GM21447 (cell line): ENCODE results near the gene HCN1.
"Not testable (repeated sequence)": the region's sequence is repeated elsewhere in the genome, so short reads cannot be mapped to it uniquely, and the experiment has no call there.

Source experiments
- ATAC-seq: cut with Tn5 transposase; IDR thresholded peaks from one replicate; pipeline ENCODE4 v1.9.1; 2021; ENCODE audit not compliant: unreplicated experiment

The HCN1 gene

DNA sequence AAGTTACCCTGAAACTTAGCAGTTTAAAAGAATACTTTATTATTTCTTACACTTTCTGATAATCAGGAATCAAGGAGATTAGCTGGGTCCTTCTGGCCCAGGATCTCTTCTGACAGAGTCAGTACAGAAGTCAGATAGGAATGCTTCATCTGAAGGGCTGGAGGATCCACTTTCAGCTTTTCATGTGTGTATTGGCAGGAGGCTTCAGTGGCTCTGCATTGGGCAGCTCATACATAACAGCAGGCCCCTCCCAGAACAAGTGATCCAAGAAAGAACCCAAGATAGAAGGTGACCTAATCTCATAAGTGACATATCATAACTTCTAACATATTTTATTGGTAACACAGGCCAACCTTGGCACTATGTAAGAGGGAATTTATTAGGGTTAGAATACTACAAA, 258.4 kb downstream of the HCN1 start:
- no peak for ATAC-seq

DNA sequence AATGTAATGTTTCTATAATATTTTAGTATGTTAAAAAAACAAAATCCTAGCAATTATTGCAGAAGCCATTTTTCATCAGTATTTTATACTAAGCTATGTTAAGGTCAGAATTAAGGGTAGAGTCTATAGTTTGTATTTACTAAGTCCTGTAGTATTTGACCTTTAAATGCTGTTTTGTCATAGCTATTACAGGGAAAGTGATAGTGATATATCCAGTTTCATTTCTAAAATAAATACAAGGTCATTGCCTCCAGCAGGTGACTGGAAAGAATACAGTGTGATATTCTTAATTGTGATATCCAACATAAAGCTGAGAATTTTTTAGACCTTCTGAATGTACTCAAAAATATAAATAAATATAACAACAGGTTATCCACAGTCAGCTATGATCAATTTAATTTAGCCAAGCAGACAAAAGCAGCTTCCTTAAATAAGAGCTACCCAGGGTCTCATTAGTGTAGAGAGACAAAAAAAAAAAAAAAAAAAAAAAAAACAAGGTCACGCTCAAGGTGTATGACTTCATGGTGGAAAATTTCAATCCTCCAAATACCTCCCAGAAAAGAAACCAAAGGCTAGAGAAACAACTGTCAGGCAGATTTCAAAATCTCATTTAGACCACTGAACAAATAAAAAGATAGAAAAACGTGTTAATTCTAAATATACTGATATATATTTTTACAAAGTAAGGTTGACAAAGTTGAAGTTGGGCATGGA, 278.7 kb downstream of the HCN1 start:
- no peak for ATAC-seq

DNA sequence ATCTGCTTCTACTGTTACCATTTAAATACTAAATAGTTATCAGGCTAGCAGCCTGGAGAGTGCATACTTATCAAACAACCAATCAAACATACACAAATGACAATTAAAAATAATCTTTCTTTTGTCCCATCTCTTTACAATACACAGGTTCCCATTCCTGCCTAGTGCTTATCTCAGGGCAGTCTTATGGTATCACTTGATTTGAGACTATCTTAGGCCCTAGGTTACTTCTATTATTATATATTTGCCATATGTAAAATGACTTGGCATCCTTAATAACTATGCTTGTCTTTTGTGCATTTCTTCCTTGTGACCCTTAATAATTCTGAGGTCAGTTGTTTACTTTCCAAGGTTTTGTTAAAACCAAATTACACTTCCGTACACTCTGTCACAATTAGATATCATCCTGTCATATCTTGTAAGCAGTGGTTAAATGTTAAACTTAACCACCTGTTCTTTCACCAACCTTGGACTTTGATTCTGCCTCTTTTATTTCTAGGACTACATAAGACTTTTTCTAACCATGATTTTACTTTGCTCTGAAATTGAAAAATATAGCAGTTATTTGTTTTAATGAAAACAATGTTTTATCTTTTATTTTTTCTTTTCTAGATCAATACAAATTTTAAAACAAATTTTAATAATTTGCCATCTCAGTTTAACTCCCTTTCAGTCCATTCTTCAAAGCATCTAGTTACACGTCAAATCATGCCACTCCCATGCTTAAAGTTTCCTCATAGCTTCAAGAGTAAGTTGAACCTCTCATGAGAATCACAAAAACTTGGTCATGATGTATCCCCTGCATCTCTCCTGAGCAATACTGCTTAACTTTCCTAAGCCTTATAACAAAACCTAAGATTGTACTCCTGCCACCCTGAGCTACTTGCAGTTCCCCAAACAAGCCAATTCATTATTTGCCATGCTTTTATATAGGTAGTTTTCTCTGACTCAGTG, 281.3 kb downstream of the HCN1 start:
- ATAC-seq: no peak

DNA sequence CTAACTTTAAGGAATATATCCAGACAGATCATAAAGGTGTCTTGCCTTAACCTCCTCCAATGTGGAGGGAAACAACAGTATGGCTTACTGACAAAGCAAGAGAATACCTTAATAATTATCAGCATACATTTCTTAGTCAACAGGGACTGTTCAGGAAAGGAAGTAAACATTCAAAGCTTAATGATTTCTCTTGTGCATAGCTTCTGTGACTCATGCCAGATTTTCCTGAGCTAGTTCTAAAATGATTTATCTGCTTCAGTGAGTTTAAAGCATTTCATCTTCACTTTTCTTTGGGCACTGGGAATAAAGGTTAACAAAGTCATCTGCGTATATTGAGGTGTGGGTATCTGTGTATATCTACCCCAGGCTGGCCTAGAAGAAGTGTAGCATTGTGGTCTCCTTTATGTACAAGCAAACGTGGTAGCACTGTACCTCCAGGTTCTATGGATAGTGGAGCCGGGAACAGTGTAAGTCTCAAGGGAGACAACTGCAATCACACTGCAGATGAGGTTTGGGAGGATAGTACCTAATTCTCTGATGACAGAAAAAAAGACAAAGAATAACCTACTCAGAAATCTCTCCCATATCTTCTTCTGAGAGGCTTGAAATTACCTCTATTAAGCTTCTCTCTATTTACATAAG, 284.1 kb downstream of the HCN1 start:
- ATAC-seq: no peak

DNA sequence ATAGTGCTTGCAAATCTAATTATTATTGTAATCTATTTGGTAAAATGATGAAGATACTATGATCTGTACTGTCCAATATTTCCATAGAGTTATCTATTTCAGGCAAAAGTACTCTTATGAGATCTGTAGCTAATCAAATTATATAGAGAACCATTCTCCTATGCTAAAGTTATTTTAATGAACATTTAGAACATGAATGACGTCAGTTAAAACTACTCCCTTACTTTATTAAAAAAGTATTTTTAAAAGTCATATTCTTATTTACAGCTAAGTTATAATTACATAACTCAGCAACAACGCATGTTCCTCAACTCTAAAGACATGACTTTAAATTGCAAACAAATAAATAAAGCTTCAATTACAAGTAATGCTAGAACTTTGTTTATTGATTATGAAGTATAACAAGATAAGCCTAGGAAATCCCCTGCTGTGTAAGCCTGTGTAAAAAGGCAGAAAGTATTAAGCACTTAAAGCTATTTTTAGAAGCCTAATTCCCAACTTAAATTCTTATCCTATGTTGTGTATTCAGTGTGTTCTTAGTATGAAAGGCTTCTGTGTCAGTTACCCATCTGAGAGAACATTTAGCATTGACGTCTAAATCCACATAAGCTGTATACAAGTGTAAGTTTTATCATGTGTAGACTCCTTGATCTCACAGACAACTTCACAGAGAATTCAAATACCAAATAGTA, 285.7 kb downstream of the HCN1 start:
- no peak for ATAC-seq

DNA sequence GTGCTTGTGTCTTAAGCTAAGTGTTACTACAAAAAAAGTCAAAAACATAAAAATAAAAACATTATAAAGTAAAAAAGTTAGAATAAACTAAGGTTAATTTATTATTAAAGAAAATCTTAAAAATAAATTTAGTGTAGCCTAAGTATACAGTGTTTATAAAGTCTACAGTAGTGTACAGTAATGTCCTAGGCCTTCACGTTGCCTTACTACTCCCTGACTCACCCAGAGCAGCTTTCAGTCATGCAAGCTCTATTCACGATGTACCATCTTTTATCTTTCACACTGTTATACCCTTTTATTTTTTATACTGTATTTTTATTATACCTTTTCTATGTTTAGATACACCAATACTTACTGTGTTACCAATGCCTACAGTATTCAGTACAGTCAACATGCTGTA, 288.1 kb downstream of the HCN1 start:
- ATAC-seq: no peak

DNA sequence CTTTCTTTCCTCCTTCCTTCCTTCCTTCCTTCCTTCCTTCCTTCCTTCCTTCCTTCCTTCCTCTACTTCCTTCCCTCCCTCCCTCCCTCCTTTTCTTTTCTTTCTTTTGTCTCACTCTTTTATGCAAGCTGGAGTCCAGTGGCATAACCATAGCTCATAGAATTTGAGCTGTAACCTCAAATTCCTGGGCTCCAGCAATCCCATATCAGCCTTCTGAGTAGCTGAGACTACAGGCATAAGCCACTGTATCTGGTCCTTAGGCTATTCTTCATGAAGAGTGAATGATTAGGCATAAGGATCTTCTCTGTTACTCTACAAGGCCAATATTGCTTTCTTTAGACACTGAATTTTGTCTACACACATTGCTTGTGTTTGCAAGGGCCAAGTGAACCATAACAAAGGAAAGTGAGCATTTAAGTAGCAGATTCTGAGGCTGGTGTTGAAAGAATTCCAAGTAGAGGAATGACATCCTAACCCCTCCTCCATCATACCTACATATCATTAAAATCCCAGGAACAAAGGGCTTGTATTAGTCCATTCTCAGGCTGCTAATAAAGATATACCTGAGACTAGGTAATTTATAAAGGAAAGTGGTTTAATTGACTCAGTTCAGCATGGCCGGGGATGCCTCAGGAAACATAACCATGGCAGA, 293.2 kb downstream of the HCN1 start:
- no peak for ATAC-seq

DNA sequence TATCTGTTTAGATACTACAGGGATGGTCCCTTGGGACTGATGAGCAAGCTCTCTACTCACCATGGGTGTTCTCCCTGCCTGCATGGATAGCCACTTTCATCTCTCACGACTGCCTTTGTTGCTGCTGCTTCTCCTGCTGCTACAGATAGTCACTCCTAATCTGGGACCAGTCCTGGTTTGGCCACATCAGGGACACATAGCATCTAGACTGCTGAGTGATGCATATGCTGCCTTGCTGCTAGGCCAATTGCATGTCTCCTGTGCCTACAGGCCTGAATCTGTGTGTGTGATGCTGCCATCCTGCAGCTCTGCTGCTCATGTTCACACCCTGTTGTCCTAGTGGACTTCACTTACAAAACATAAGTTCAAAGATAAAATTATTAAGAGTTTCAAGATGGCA, 297.1 kb downstream of the HCN1 start:
- no peak for ATAC-seq

DNA sequence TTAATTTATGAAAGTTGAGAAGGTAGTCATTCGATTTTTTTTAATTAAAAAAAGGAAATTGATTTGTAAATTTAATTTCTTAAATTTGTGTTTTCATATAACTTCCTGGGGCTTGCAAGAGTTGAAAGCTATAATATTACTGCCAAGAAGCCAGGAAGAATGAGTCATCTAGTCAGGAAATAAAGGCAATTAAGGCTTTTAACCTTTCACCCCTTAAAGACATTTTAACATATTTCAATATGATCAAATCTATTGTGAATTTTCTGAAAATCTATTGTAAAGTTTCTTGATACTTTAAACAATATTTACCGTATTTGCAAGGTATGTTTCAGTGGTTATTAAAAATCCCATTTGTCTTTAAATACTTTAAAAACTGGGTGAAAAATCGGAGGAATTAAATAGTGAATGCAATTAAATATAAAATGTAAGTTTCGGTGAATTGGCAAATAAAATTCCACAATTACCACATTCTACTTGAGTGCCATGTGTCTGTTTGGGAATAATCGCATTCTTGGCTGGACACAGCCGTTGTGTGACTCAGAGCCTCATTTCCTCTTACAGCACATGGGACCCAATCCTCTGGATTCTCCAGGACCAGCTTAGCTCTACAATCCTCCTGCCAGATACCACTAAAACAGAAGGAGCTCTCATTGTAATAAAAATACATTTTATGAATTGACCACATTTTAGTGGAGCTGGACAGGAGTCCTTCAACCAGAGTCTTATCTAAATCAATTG, 310.7 kb downstream of the HCN1 start:
- ATAC-seq: no peak

DNA sequence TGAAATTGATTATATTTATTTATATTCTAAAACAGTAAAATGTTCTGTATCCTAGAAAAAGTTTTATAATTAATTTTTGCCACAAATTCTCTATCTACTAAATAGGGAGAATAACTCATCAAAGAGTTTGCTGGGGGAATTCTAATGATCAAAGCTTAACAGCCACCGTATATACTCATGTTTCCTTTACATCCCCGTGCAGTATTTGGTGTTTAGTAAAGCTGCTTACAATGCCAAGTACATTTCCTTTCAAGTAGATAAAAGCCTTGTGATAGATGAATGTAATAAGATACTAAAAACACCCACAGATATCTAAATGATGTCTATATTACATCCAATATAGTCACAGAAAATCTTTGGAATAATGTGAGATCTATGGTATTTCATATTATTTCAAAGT, 312.2 kb downstream of the HCN1 start:
- ATAC-seq: no peak

DNA sequence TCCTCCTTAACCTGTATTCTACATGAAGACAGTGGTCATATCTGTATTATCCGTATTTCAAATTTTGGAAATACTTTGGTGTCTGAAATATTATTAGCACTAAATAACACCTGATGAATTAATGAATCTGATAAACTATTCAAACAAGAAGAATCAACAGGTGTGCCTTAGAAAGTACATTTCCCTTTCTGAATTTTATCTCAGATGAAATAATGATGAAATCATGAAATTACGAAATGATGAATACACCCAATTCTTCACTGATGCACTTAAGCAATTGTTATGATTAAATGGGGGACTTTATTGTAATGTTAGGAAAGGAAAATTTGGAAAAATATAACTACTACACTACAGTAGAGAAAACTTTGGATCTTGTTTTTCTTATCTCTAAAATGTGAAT, 313.6 kb downstream of the HCN1 start:
- no peak for ATAC-seq

DNA sequence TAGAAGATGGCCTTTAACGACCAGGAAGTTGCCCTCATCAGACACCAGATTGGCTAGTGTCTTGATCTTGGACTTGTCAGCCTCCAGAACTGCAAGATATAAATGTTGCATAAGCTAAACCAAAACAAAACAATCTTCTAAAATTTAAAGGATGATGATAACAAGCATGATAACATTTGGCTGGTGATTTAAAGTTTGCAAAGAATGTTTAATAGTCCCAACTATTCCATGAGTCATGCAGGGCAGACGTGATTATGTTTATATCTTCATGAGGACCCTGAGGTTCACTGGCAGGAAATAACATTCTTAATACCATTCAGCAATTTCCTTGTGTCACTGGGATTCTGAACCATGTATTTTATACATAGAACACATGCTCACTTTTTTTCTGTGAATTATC, 319.8 kb downstream of the HCN1 start:
- no peak for ATAC-seq

DNA sequence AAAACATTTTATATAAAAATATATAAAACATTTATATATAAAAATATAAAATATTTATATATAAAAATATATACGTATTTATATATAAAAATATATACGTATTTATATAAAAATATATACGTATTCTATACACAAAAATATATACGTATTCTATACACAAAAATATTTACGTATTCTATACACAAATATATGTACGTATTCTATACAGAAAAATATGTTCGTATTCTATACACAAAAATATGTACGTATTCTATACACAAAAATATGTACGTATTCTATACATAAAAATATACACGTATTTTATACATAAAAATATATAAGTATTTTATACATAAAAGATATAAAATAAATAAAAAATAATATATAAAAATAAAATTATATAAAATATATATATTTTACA, 323.6 kb downstream of the HCN1 start:
- ATAC-seq: no peak

DNA sequence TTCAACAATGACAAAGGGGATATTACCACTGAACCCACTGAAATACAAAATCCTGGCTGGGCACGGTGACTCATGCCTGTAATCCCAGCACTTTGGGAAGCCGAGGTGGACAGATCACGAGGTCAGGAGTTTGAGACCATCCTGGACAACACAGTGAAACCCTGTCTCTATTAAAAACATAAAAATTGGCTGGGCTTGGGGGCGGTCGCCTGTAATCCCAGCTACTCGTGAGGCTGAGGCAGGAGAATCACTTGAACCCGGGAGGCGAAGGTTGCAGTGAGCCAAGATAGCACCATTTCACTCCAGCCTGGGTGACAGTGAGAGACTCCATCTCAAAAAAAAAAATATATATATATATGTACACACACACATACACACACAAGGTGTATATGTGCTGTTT, 324.8 kb downstream of the HCN1 start:
- ATAC-seq: not testable (repeated sequence)

DNA sequence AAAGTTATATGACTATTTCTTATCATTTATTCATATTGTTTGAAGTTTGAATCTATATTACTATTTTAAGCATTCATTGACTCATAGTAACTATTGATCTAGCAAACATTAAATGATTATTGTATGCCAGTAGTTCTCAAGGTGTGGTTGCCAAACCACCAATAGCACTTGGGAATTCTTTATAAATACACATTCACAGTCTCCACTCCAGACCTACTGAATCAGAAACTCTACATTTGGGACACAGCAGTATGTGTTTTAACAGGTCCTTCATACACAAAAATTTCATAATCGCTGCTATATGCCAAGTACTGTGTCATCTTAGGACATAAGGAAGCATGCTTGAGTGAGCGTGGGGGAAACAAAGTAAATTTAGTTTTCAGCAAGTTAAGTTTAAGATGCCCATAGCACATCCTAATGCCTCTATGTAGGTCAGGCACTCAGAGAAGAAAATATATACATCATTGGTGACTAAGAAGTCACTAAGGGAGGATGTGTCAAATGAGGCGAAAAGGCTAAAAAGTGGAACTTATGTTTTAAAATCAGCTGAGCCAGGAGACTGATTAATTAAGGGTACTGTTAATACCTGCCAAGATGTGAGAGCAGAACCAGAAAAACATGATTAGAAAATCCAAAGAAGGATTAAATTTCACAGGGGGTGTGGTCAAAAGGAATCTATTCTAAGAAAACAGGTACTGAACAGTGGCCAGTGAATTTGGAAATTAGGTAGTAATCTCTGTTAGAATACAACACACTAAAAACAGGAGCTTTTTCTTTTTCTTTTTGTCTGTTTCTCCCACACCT, 340.8 kb downstream of the HCN1 start:
- ATAC-seq: no peak

DNA sequence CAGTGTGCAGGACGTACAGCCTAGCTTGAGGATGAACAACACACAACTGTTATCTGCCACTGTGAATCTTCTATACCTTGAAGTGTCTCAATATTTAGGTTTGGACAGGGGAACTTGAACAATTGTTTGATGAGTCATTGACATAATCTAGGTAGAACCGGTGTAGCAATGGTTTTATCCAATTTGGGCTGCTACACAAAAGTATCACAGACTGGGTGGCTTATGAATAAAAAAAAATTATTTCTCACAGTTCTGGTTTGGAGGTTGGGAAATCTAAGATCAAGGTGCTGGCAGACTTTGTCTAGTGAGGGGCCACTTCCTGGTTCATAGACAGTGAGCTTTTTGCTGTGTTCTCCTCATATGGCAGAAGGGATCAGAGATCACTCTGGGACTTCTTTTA, 359.7 kb downstream of the HCN1 start:
- ATAC-seq: no peak

DNA sequence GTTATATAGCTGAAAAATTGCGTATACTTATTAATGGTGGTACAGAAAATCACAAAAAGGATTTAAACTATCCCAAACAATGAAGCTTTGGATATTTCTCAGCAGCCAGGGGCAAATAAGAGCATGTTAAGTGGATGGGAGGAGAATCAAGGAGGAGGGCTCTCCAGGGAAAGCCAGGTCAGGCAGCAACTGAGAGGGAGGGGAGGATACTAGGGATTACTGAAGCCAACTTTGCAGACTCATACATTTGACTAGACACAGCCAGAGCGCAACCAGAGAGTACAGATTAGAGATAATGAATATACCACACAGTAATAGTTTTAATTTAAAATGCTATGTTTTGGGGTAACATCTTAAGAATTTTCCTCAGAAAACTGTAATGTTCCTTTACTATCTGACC, 360.2 kb downstream of the HCN1 start:
- no peak for ATAC-seq

DNA sequence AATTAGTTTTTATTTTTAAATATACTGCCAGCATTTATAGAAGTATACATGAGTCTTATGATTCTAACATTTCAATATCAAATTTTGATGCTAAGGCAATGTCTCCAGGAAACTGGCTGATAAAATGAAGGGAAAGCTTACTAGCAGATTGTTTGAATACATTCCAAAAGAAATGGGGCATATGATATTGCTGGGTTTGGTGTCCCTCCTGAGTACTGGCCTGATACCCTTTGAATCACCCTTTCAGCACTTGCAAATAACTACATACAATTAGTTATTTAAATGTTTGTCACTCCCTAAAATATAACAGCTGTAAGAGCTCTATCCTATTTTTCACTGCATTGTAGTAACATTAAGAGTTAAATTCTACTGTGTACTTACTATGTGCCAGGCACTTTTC, 360.8 kb downstream of the HCN1 start:
- ATAC-seq: no peak

DNA sequence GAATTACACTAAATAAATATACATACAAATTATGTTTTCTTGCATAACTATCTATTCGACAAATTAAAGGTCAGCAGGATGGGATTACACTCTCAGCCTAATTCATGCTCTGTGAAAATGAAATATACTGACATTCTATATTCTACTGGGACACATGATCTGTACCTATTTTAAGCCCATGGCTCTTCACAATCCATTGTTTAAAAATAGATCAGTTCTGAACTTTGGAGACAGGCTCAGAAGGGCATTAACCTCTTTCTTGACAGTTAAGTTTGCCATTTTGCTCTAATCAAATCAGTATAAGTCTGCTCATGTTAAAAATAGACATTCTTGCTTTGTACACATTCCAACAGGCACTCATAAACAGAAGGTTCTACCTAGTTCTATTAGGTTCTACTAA, 361.2 kb downstream of the HCN1 start:
- no peak for ATAC-seq
